NB4 (cell line): ENCODE measurements around the gene NDRG4.

Experiments
- DNase-seq: peaks from one replicate; pipeline ENCODE4 v3.0.0; 2010; ENCODE audit warnings: low read depth
- H3K4me3 ChIP-seq: one replicate; pipeline ENCODE4 v1.5.1; 2011; ENCODE audit warnings: mild to moderate bottlenecking, low read depth, low read length, moderate library complexity
- CTCF ChIP-seq: IDR thresholded peaks from one replicate; pipeline ENCODE4 v1.5.1; 2012; ENCODE audit warnings: low read depth, low read length
- MAX ChIP-seq: IDR thresholded peaks from 2 replicates; pipeline ENCODE4 v1.6.1; 2011; ENCODE audit warnings: low read depth, low read length
- MYC ChIP-seq: IDR thresholded peaks from 2 replicates; pipeline ENCODE4 v1.6.1; 2011; ENCODE audit warnings: low read depth, low read length
- POLR2A ChIP-seq: IDR thresholded peaks from 2 replicates; pipeline ENCODE4 v1.6.1; 2011; ENCODE audit warnings: mild to moderate bottlenecking; ENCODE audit not compliant: insufficient read length; ENCODE audit errors: extremely low read depth

Gene NDRG4

GRCh38 chr16:58535100-58535499 lies 35.2 kb downstream of the NDRG4 start:
- H3K4me3 ChIP-seq = no peak overlapping the region
- TF ChIP-seq MYC (no peak), MAX (no peak), CTCF (no peak), POLR2A (no peak)
- DNase-seq = no peak

GRCh38 chr16:58536278-58536677 lies 36.3 kb downstream of the NDRG4 start:
- no peak for TF ChIP-seq MYC
- TF ChIP-seq POLR2A = no peak
- TF ChIP-seq CTCF = no peak
- TF ChIP-seq MAX = no peak
- no peak overlapping the region for H3K4me3 ChIP-seq
- no peak for DNase-seq

GRCh38 chr16:58537124-58537906 lies 37.4 kb downstream of the NDRG4 start:
- TF ChIP-seq MYC = no peak
- no peak for TF ChIP-seq MAX
- TF ChIP-seq POLR2A = no peak
- TF ChIP-seq CTCF = no peak
- H3K4me3 ChIP-seq = no peak overlapping the region
- DNase-seq = no peak

GRCh38 chr16:58541711-58542110 lies 41.8 kb downstream of the NDRG4 start:
- no peak overlapping the region for H3K4me3 ChIP-seq
- TF ChIP-seq CTCF (no peak), MAX (no peak), MYC (no peak), POLR2A (no peak)
- DNase-seq = no peak

GRCh38 chr16:58542291-58542690 lies 42.3 kb downstream of the NDRG4 start:
- TF ChIP-seq MYC (no peak), POLR2A (no peak), CTCF (no peak), MAX (no peak)
- no peak for DNase-seq
- H3K4me3 ChIP-seq = no peak overlapping the region
